NCI-H226 (cell line): ENCODE results near the gene PTPRD.

Experiments
- DNase-seq: peaks from one replicate; pipeline ENCODE4 v3.0.0-alpha.2; 2015

The PTPRD gene

DNA sequence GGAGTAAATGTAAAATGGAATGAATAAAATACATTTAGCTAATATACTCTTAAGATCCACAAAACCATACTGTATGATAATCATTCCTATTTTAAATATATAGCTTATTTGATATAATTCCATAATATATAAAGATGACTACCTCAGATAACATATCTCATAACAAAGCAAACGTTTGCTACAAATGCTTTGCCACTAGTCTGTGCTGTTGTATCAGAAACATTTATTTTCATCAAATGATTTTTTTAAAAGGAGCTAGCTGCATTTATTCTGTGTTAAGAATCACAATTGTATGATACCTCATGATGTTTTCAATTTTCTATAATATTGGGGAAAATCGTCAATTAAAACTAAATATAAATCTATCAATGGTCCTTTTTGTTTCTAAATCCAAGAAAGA, 567.2 kb downstream of the PTPRD start:
- no peak for DNase-seq

DNA sequence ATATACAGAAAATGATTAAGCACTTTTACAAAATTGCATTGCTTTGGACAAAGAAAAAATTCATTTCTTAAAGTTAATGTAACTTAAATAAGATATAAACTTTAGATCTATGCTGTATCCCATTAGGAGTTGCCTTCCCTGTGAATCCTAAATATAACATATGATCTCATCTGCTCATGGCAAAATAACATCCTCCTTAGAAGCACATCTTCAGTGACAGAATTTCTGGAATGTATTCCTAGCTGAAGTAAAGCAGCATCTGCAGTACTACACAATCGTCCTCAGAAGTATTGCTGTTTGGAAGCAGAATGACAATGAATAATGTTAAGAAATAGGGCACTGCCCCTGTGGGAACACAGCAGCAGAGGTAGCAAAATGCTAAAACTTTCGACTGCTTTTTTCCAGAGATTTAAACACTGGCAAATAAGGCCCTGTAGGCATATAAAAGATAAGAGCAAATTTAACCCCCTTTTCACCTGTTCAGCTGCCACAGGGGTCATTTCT, 571.0 kb downstream of the PTPRD start:
- DNase-seq = no peak

DNA sequence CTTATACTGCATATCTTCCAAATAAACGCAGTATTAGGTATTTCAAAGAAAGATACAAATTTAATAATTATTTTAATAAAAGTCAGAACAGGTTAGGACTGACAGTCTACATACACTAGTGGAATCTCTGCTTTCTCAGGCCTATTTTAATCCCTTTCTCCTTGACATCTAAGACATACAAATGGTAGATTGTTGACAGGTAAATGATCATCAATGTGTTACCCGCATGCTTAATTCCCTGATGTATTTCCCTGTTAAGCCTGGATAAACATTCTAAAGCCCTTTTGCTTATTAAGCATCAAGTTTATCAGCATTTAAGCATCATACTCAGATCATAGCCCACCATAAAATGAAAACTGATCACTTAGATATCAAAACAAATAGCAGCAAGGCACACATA, 576.7 kb downstream of the PTPRD start:
- no peak for DNase-seq

DNA sequence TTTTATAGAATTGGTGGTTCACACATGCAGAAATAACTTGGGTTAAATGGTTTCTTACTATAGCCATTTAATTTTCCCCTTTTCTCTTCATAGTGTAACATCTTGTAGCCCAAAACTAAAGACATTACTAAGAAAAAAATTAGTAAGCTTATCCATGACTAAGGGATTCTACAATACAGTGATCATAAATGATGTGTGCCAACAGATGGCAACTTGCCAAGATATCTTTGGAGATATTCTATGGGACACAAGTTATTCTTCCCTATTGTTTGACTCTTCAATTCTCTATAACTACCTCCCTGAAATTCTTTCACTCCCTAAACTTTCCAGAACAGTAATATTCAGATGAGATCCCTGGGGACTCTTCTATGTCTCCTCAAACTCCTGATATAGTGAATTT, 580.6 kb downstream of the PTPRD start:
- no peak for DNase-seq

GRCh38 chr9:10026443-10026984, 586.3 kb downstream of the PTPRD start:
- no peak for DNase-seq

DNA sequence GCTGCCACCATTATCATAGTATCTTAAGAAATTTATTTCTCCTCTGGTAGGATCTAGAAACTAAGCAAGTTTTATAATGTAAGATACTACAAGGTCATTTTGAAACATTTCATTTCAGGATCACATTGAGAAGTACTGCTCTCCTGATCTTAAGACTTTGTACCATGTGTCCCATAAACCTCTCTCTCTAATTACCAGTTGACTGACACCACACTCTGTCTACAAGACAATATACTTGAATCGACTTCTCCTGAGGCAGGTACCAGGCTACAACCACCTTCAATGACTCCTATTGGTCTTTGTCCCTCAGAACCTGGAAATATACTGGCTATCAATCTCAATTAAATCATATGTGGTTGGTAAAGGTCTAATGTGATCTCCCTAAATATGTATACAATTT, 597.0 kb downstream of the PTPRD start:
- no peak for DNase-seq

DNA sequence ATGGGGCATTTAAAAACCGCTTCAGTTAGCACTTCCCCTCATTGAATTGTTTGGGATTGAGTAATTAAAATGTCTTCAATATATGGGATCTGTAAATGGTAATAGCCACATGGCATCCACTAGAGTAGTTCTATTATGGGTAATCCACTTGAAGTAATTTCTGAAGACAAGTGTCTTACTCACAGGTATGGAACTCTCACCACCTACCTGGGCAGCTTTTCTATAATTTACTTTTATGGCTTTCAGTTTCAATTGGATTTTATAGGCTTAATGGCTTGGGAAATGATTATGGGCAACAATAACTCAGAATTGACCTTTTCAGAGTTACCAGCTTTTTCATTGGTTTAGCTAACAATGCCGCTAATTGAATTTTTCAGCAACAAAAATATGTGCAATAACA, 597.9 kb downstream of the PTPRD start:
- no peak for DNase-seq

DNA sequence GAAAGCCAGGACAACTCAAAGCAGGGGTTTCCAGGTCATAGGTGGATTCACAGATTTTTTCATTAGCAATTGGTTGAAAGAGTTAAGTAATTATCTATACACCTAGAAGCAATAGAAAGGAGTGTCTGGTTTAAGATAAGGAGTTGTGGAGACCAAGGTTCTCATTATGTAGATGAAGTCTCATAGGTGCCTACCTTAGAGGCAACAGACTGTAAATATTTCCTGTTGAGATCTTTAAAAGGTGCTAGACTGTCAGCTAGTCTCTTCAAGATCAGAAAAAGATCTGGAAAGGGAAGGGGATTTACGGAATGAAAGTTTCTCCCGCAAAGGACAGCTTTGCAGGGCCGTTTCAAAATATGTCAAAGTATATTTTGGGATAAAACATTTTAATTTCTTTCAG, 603.4 kb downstream of the PTPRD start:
- DNase-seq = no peak

- no peak for DNase-seq
Measured at GRCh38 chr9:10008101-10008799, 604.6 kb downstream of the PTPRD start.

DNA sequence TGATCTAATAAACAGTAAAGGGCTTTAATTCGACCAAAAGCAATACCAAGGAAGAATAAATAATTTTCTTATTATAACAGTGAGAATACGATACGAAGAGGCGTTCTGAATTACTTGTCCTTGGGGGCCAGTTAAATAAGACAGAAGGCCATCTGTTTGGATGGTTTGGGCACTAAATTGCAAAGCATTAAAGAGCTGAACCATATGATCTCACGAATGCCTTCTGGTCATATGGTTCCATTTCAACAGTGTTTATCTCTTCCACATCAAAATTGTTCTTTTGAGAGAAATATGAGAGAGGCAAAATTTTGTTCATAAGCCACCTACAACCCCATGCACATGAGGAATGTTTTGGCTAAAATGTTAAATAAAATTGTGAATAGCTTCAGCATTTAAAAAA, 605.4 kb downstream of the PTPRD start:
- DNase-seq = no peak

DNA sequence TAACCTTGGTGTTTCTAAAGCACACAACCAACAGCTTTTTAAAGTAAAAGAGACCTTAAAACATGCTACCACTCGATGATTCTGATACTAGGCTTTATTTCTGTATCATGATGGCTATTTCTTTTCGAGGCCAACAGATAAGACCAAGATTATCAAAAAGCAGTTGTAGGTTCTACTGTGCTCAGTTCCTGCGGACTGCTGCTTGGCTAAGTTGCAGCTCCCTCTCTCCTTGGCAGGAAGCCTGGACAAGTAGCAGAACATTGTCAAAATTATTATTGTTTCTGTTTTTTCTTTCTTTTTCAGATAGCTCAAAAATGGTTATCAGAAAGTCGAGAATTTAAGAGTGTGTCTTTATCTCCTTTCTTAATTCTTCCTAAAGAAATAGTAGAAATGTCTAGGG, 607.6 kb downstream of the PTPRD start:
- no peak for DNase-seq

GRCh38 chr9:10003047-10003446, 609.8 kb downstream of the PTPRD start:
- no peak for DNase-seq

DNA sequence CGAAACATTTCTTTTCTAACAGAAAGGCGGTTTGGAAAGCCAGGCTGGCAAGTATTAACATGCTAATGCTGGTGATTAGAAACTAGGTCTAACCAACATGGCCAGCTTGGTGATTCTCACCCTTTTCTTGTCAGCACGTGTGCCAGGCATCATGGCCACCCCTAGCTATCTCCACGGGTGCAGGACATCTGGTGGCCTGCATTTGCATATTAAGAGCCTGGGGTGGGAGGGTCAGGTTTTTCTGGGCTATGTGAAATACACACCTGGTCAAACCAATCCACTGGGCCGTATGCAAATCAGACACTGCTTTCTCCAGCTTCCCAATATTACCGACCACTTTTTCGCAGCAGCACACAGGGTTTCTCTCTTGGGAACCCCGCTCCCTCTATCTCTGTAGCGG, 612.1 kb downstream of the PTPRD start:
- no peak for DNase-seq

GRCh38 chr9:9998491-9999287, 614.1 kb downstream of the PTPRD start:
- no peak for DNase-seq

DNA sequence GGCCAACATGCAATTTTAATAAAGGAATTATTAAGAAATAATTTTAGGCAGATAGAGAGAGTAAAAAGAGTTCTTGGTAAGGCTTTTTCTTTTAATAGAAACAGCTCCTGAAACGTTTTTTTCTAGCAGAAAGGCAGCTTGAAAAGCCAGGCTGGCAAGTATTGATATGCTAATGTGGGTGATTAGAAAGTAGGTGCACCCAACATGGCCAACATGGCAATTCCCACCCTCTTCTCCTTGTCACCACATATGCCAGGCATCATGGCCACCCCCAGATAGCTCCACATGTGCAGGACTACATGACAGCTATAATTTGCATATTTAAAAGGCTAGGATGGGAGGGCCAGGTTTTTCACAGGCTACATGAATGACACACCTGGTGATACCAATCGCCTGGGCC, 615.2 kb downstream of the PTPRD start:
- no peak for DNase-seq

DNA sequence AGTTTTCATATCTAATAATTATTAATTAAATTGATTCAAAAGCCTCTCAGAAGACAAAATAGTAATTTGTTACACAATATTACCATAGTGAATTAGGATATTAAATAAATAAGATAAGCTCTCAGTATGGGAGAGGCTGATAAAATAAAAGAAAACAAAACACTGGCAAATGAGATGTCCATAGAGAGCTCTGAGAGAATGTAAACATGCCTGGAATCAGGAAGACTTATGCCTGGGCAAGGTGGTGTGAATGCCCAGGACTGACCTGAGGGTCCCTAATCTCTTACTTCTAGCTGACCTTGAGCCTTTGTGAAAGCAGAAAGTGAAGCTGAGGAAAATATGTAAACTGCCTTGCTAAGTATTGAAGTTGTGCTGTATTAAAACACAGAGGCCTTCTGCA, 616.5 kb downstream of the PTPRD start:
- no peak for DNase-seq

DNA sequence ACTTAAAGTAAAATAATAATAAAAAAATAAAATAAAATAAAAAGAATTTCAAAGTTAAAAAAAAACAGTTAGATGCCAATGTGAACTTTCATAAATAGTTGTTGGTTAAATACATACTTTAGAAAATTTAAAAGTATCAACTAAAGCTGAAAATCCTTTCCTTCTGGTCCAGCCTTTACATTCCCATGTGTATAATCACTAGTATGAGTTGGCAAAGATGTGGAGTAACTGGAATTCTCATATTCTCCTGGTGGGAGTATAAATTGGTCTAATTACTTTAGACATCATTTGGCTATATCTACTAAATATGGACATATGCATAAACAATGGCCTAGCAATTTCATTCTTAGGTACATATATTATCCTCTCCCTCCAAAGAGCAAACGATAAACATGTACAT, 619.9 kb downstream of the PTPRD start:
- DNase-seq = no peak

DNA sequence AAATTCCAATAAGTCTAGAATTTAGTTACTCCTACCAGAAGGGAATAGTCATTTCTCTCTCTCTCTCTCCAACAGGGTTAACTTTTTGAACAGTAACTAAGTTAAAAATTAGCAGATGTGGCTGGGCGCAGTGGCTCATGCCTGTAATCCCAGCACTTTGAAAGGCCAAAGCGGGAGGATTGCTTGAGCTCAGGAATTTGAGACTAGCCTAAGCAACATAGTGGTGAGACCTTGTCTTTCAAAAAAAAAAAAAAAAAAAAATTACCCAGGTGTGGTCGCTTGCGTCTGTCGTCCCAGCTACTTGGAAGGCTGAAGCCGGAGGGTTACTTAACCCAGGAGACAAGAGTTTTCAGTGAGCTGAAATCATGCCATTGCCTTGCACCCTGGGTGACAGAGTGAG, 639.7 kb downstream of the PTPRD start:
- DNase-seq = no peak

DNA sequence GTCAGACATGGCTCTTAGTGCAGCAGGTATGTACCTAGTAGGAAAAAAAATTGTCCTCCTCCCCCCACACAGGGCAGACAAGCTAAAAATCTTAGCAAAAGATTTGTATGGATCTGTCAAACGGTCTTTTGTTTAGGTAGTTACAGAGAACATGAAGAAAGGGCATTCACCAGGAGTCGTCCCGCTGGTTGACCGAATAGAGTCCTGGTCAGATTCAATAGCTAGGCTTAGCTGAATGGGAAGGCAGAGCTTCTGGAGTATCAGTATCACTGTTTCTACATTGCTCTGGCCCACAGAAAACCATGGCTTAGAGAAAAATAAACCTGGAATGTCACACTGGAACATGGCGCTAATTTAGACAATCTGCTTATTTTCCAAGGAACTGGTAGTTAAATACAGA, 642.3 kb downstream of the PTPRD start:
- no peak for DNase-seq

- no peak for DNase-seq
Measured at GRCh38 chr9:9963841-9964240, 649.0 kb downstream of the PTPRD start.

DNA sequence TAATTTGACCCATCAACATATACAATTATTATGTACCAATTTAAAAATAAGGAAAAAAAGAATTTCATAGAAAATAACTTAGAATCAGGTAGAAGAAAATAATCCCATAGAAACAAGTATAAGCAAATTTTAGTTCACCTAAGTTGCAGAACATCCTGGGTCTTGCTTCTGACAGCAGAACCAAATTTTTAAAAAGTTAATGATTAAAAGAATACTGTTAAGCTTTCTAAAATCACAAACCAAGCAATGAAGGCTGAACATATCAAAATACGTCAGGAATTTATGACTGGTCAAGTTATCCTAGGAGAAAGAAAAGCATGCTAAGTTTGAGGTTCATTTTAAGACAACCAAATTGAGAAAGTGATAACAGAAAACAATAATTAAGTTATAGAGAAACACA, 650.9 kb downstream of the PTPRD start:
- no peak for DNase-seq

- DNase-seq = no peak
Measured at GRCh38 chr9:9961487-9961886, 651.3 kb downstream of the PTPRD start.

GRCh38 chr9:9951556-9952160, 661.1 kb downstream of the PTPRD start:
- DNase-seq = no peak

DNA sequence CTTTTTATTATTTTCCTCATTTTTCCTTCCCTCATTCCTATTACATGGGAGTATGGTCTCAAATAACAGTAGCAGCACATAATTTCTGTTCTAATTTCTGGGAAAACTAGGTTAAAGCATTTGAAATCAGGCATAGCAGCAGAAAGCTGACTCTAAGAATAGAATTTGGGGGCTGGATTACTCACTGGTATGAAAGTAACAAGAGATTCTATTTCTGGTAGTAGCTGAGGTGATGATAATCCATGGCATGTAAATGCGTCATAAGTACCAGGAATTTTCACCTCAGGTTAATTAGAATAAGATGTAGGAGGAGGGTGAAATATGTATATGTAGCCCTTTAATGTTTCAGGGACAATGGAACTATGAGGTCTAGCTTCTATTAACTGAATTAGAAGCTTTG, 662.0 kb downstream of the PTPRD start:
- DNase-seq = no peak
